GM11168 (cell line): ENCODE data around the gene CIITA.
"Not testable (repeated sequence)": the region's sequence is repeated elsewhere in the genome, so short reads cannot be mapped to it uniquely, and the experiment has no call there.

ENCODE experiments used
- in situ Hi-C: fragments of 300-500 bp; cut with MboI; formaldehyde crosslinking; loops from one replicate; pipeline ENCODE4 v1.12.0; 2022; ENCODE audit warnings: low sequenced_read_pairs; ENCODE audit not compliant: unreplicated experiment

CIITA gene, protein sequence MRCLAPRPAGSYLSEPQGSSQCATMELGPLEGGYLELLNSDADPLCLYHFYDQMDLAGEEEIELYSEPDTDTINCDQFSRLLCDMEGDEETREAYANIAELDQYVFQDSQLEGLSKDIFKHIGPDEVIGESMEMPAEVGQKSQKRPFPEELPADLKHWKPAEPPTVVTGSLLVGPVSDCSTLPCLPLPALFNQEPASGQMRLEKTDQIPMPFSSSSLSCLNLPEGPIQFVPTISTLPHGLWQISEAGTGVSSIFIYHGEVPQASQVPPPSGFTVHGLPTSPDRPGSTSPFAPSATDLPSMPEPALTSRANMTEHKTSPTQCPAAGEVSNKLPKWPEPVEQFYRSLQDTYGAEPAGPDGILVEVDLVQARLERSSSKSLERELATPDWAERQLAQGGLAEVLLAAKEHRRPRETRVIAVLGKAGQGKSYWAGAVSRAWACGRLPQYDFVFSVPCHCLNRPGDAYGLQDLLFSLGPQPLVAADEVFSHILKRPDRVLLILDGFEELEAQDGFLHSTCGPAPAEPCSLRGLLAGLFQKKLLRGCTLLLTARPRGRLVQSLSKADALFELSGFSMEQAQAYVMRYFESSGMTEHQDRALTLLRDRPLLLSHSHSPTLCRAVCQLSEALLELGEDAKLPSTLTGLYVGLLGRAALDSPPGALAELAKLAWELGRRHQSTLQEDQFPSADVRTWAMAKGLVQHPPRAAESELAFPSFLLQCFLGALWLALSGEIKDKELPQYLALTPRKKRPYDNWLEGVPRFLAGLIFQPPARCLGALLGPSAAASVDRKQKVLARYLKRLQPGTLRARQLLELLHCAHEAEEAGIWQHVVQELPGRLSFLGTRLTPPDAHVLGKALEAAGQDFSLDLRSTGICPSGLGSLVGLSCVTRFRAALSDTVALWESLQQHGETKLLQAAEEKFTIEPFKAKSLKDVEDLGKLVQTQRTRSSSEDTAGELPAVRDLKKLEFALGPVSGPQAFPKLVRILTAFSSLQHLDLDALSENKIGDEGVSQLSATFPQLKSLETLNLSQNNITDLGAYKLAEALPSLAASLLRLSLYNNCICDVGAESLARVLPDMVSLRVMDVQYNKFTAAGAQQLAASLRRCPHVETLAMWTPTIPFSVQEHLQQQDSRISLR

DNA sequence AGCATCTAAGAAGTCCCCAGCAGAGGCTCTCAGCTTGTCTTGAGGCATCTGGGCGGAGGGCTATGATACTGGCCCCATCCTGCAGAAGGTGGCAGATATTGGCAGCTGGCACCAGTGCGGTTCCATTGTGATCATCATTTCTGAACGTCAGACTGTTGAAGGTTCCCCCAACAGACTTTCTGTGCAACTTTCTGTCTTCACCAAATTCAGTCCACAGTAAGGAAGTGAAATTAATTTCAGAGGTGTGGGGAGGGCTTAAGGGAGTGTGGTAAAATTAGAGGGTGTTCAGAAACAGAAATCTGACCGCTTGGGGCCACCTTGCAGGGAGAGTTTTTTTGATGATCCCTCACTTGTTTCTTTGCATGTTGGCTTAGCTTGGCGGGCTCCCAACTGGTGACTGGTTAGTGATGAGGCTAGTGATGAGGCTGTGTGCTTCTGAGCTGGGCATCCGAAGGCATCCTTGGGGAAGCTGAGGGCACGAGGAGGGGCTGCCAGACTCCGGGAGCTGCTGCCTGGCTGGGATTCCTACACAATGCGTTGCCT lies at the start of gene CIITA:
Gene CIITA (plus strand): TSS at position 404 of the 543 bp plus-strand sequence. CDS start 129 bp downstream, at position 533.
- in situ Hi-C loops, result no loop called here

- in situ Hi-C loops, result no loop called here
Measured at GRCh38 chr16:10827691-10828341, 49.2 kb upstream of the CIITA start.

- in situ Hi-C loops, result no loop called here
Measured at GRCh38 chr16:10828851-10829366, 48.1 kb upstream of the CIITA start.

GRCh38 chr16:10829390-10830098 lies 47.5 kb upstream of the CIITA start:
- in situ Hi-C loops, result not testable (repeated sequence)

- in situ Hi-C loops, result not testable (repeated sequence)
Measured at GRCh38 chr16:10830240-10830639, 46.8 kb upstream of the CIITA start.

- in situ Hi-C loops, result no loop called here
Measured at GRCh38 chr16:10831894-10832886, 44.8 kb upstream of the CIITA start.

- in situ Hi-C loops, result no loop called here
Measured at GRCh38 chr16:10833271-10833670, 43.7 kb upstream of the CIITA start.

DNA sequence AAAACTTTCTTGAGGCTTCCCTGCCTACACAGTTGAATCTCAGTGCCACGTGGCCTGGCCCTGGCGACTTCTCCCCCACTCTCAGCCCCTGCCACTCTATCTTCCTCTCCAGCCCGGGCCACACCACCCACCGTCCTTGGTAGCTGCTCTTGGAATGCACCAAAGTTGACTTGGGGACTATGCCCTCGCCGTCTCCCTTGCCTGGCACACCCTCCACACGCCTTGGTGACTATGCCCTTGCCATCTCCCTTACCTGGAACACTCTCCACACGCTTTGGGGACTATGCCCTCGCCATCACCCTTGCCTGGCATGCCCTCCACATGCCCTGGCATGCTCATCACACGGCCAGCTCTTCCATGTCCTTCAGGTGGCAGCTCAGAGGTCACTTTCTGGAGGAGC lies 42.9 kb upstream of the CIITA start:
- in situ Hi-C loops, result no loop called here

DNA sequence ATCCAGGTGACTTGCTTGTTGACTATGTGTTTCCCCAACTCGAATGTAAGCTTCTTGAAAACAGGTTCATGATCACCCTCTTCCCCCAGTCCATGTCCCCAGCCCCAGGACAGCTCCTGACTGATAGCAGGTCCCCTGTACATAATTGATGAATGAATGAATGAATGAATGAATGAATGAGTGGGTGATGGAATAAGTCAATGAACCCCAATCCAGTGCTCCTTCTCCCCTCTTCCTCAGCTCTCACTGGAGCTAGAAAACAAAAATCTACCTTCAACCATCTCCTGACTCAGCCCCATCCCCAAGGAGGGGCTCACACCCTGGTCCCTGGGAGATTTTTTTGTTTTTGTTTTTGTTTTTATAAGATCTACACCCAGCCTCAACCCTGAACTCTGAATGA lies 42.2 kb upstream of the CIITA start:
- in situ Hi-C loops, result no loop called here

- in situ Hi-C loops, result no loop called here
Measured at GRCh38 chr16:10835281-10835931, 41.6 kb upstream of the CIITA start.

DNA sequence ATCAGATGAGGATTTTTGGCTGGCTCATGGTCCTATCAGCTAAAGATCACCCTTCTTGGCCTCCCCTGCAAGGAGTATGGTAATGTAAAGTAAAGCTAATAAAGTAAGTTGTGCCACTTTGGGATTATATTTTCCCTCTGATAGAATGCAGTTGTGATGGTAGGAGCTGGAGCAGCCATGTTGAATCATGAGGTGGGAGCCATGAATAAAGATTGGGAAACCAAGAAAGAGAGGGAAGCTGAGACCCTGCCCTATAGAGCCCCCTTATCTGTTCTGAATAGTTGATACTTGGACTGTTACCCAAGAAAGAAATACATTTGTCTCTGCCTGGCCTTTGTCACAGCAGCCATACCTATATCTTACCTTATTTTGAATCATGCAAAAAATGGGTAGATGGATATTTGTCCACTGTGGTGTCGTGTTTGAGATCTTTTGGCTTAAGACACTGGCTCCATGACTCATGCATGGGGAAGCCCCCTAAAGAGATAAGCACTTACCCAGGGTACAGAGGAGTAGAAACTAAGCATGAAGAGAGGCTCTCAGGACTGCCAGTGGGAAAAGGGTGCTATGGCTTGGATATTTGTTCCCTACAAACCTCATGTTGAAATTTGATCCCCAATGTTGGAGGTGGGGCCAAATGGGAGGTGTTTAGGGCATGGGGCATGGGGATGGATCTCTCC lies 40.7 kb upstream of the CIITA start:
- in situ Hi-C loops, result no loop called here

GRCh38 chr16:10838621-10839278 lies 38.3 kb upstream of the CIITA start:
- in situ Hi-C loops, result no loop called here

DNA sequence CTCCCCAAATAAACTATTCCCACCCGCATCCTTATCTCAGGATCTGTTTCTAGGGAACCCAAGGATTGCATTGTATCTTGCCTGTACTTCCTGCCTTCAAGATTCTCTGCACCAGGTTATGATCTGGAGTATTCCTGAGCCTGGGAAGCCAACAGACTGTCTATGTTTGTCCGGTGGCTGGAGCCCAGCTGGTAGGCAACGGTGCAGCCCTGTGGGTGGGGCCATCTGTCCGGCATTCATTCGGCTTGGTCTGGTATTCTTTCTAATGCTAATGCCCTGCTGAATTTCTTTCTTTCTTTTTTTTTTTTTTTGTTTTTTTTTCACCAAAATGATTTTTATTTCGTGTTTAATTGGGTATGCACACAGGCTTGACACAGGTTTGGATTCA lies 37.7 kb upstream of the CIITA start:
- in situ Hi-C loops, result no loop called here

DNA sequence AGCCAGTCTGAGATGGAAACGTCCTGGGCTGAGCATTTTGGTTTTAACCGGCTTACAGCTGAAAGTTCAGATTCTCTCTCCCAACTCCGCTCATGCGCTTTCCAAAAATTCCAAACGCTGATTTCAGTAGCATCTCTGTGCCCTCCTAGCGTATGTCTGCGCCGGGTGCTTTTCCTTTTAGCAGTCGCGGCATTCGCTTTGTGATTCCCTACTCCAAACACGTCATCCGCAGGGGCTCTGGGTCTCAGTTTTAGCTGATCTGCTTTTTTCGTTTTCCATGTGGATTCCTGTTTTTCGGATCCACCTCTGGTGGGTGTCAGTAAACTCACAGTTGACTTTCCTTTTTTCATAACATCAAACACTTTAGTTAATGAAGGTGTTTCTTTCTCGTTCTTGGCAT lies 36.3 kb upstream of the CIITA start:
- in situ Hi-C loops, result no loop called here

GRCh38 chr16:10846213-10846998 lies 30.6 kb upstream of the CIITA start:
- in situ Hi-C loops, result no loop called here

GRCh38 chr16:10847176-10847575 lies 29.8 kb upstream of the CIITA start:
- in situ Hi-C loops, result no loop called here
